NCI-H774 (cell line): ENCODE data around the gene FPR2.
"Not testable (repeated sequence)": the region's sequence is repeated elsewhere in the genome, so short reads cannot be mapped to it uniquely, and the experiment has no call there.

Experiments used
- DNase-seq: peaks from one replicate; lab custom pipeline; 2025; lab: John Stamatoyannopoulos, UW

FPR2 gene

GRCh38 chr19:51740356-51740755, 20.6 kb upstream of the FPR2 start:
- DNase-seq: no peak

- DNase-seq: no peak
These were observed 18.2 kb upstream of the FPR2 start for GRCh38 chr19:51742789-51743188.

- no peak for DNase-seq
These were observed 17.6 kb upstream of the FPR2 start for GRCh38 chr19:51743405-51743804.

- no peak for DNase-seq
These were observed 14.2 kb upstream of the FPR2 start for GRCh38 chr19:51746731-51747130.

GRCh38 chr19:51749979-51750378, 11.0 kb upstream of the FPR2 start:
- DNase-seq: no peak

GRCh38 chr19:51750400-51751094, 10.4 kb upstream of the FPR2 start:
- no peak for DNase-seq

- DNase-seq: no peak
These were observed 9.3 kb upstream of the FPR2 start, which contains the start of gene FPR1 for GRCh38 chr19:51751655-51752054. Gene FPR1, minus strand, starts transcription at chr19:51751878. Its CDS starts 4,884 bp downstream, at chr19:51746994.

GRCh38 chr19:51754109-51754508, 6.9 kb upstream of the FPR2 start:
- no peak for DNase-seq

GRCh38 chr19:51754770-51755169, 6.2 kb upstream of the FPR2 start:
- no peak for DNase-seq

- DNase-seq: no peak
These were observed 5.4 kb upstream of the FPR2 start for GRCh38 chr19:51755571-51755970.

GRCh38 chr19:51761696-51762095, 716 bp downstream of the FPR2 start:
- DNase-seq: no peak

GRCh38 chr19:51765086-51765485, 4.1 kb downstream of the FPR2 start:
- no peak for DNase-seq

- no peak for DNase-seq
These were observed 5.5 kb downstream of the FPR2 start for GRCh38 chr19:51766461-51766860.

- no peak for DNase-seq
These were observed 10.6 kb downstream of the FPR2 start for GRCh38 chr19:51771376-51772130.

GRCh38 chr19:51772977-51773376, 12.0 kb downstream of the FPR2 start:
- no peak for DNase-seq

GRCh38 chr19:51776561-51776960, 15.6 kb downstream of the FPR2 start:
- not testable (repeated sequence) for DNase-seq

- DNase-seq: peak; percentile 67
These were observed 16.8 kb downstream of the FPR2 start for GRCh38 chr19:51777570-51778462.

GRCh38 chr19:51779181-51779580, 18.2 kb downstream of the FPR2 start:
- DNase-seq: no peak

GRCh38 chr19:51779703-51780102, 18.7 kb downstream of the FPR2 start:
- no peak for DNase-seq

- DNase-seq: no peak
These were observed 19.3 kb downstream of the FPR2 start for GRCh38 chr19:51780270-51780669.

- DNase-seq: no peak
These were observed 21.0 kb downstream of the FPR2 start for GRCh38 chr19:51781999-51782398.

- DNase-seq: no peak
These were observed 22.4 kb downstream of the FPR2 start for GRCh38 chr19:51783372-51783771.
